ENCODE results near the gene FGF22. TPM values are rescaled to one million over a fixed set of nuclear protein-coding genes. Genes with fewer than 3 reads are reported as not detected.

Gene FGF22
- total and polyA plus RNA-seq, 2 donors from 2014 or later, result 0.19 to 0.71 TPM

- TF ChIP-seq CTCF (IDR thresholded peaks at IDR 0.05; ENCODE audit: borderline replicate concordance, extremely low read depth, insufficient read depth), result no peak
- Histone ChIP-seq H3K4me3 (ENCODE audit: low read length in 3 of 3) (no peak overlapping the region), H3K9ac (ENCODE audit: low read length in 3 of 3) (no peak overlapping the region), H3K36me3 (ENCODE audit: control insufficient read depth in 2 of 3, insufficient read depth in 3 of 3, low read length in 3 of 3) (no peaks in the 10 kb centered on the region), H3K4me1 (ENCODE audit: control insufficient read depth in 2 of 3, insufficient read depth in 2 of 3, low read depth in 1 of 3, low read length in 3 of 3) (peaks cover 0 to 8% (median 4%) of the 10 kb centered on the region in 3 donors), H3K27me3 (ENCODE audit: control insufficient read depth, insufficient read depth, low read length) (no peaks in the 10 kb centered on the region), H3K9me3 (ENCODE audit: control insufficient read depth in 2 of 3, insufficient read depth in 1 of 3, low read length in 3 of 3) (no peaks in the 10 kb centered on the region), H3K27ac (ENCODE audit: low read depth in 2 of 2, low read length in 2 of 2) (no peak overlapping the region)
- no peak for FAIRE-seq
- peak in 2 of 5 donors; percentile 38 to 67 for DNase-seq
- intact Hi-C loops (cut with DNase I), result no loop called here
Measured at GRCh38 chr19:642767-643727, 3.4 kb downstream of the FGF22 start.

DNA sequence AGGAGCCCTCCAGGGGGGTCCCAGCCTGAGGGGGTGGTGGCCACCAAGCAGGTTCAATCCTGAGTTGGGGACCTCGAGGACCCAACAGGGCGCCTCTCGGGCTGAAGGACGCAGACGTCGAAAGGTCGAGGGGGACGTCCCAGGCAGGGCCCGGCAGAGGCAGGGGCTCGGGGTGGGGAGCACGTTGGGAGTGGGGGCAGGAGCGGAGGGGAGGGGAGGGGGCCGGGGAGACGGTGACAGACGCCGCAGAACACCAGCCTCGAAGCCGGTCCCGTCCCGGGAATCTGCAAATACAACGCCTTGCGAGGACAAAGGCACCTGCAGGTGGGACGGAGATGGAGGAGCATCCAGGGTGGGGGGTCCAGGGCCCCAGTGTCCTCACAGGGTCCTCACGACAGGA, 4.1 kb downstream of the FGF22 start:
- Histone ChIP-seq H3K9me3 (ENCODE audit: control insufficient read depth in 2 of 3, insufficient read depth in 1 of 3, low read length in 3 of 3) (no peaks in the 10 kb centered on the region), H3K36me3 (ENCODE audit: control insufficient read depth in 2 of 3, insufficient read depth in 3 of 3, low read length in 3 of 3) (no peaks in the 10 kb centered on the region), H3K27ac (ENCODE audit: low read depth in 2 of 2, low read length in 2 of 2) (no peak overlapping the region), H3K9ac (ENCODE audit: low read length in 3 of 3) (no peak overlapping the region), H3K27me3 (ENCODE audit: control insufficient read depth, insufficient read depth, low read length) (no peaks in the 10 kb centered on the region), H3K4me1 (ENCODE audit: control insufficient read depth in 2 of 3, insufficient read depth in 2 of 3, low read depth in 1 of 3, low read length in 3 of 3) (peaks cover 0 to 6% (median 4%) of the 10 kb centered on the region in 3 donors), H3K4me3 (ENCODE audit: low read length in 3 of 3) (no peak overlapping the region)
- TF ChIP-seq CTCF (IDR thresholded peaks at IDR 0.05; ENCODE audit: borderline replicate concordance, extremely low read depth, insufficient read depth), result no peak
- FAIRE-seq (no peak), DNase-seq (no peak)
- intact Hi-C loops (cut with DNase I), result no loop called here

DNA sequence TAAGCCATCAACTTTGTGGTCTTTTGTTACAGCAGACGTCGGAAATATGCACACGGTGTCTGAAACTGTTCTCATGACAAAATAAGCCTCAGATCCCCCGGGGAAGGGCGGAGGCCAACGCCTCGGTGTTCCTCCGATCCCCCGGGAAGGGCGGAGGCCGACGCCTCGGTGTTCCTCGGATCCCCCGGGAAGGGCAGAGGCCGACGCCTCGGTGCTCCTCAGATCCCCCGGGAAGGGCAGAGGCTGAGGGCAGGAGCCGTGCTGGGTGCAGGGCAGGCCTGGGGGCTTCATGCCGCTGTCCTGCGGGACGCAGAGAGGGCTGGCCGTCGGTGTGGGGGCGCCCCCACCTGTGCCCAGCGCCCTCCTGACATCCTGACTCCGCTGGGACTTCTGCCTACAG, 4.7 kb downstream of the FGF22 start:
- FAIRE-seq (no peak), DNase-seq (no peak)
- H3K27me3 ChIP-seq (ENCODE audit: control insufficient read depth, insufficient read depth, low read length), result no peaks in the 10 kb centered on the region
- no peak overlapping the region for H3K4me3 ChIP-seq (ENCODE audit: low read length in 3 of 3)
- intact Hi-C loops (cut with DNase I), result no loop called here
- H3K4me1 ChIP-seq (ENCODE audit: control insufficient read depth in 2 of 3, insufficient read depth in 2 of 3, low read depth in 1 of 3, low read length in 3 of 3), result peaks cover 0 to under 1% (median 0%) of the 10 kb centered on the region in 3 donors
- no peaks in the 10 kb centered on the region for H3K9me3 ChIP-seq (ENCODE audit: control insufficient read depth in 2 of 3, insufficient read depth in 1 of 3, low read length in 3 of 3)
- H3K9ac ChIP-seq (ENCODE audit: low read length in 3 of 3), result no peak overlapping the region
- no peaks in the 10 kb centered on the region for H3K36me3 ChIP-seq (ENCODE audit: control insufficient read depth in 2 of 3, insufficient read depth in 3 of 3, low read length in 3 of 3)
- no peak overlapping the region for H3K27ac ChIP-seq (ENCODE audit: low read depth in 2 of 2, low read length in 2 of 2)
- no peak for TF ChIP-seq CTCF (IDR thresholded peaks at IDR 0.05; ENCODE audit: borderline replicate concordance, extremely low read depth, insufficient read depth)

Data from kidney (tissue), 14 donors.